HG02678 (cell line): Measurements from ENCODE around the gene TRABD2B.

Source experiments
- ATAC-seq: cut with Tn5 transposase; IDR thresholded peaks from one replicate; pipeline ENCODE4 v1.9.1; 2021; ENCODE audit warnings: mild to moderate bottlenecking, moderate library complexity; ENCODE audit not compliant: unreplicated experiment

Gene TRABD2B

GRCh38 chr1:47993881-47994625 lies 3.1 kb downstream of the TRABD2B start:
- no peak for ATAC-seq

- no peak for ATAC-seq
Observed at GRCh38 chr1:47993416-47993740, 3.8 kb downstream of the TRABD2B start.

GRCh38 chr1:47992720-47993415 lies 4.3 kb downstream of the TRABD2B start:
- ATAC-seq, result no peak

GRCh38 chr1:47991673-47992072 lies 5.5 kb downstream of the TRABD2B start:
- no peak for ATAC-seq

GRCh38 chr1:47991187-47991586 lies 6.0 kb downstream of the TRABD2B start:
- no peak for ATAC-seq

GRCh38 chr1:47990286-47990685 lies 6.9 kb downstream of the TRABD2B start:
- no peak for ATAC-seq

GRCh38 chr1:47987601-47988000 lies 9.6 kb downstream of the TRABD2B start:
- ATAC-seq, result no peak

GRCh38 chr1:47986761-47987200 lies 10.4 kb downstream of the TRABD2B start:
- ATAC-seq, result no peak

- ATAC-seq, result no peak
Observed at GRCh38 chr1:47985018-47985417, 12.2 kb downstream of the TRABD2B start.

- ATAC-seq, result no peak
Observed at GRCh38 chr1:47984175-47984789, 12.9 kb downstream of the TRABD2B start.

- no peak for ATAC-seq
Observed at GRCh38 chr1:47983691-47984090, 13.5 kb downstream of the TRABD2B start.

- ATAC-seq, result no peak
Observed at GRCh38 chr1:47981667-47982350, 15.4 kb downstream of the TRABD2B start.

- no peak for ATAC-seq
Observed at GRCh38 chr1:47980501-47980900, 16.7 kb downstream of the TRABD2B start.

- no peak for ATAC-seq
Observed at GRCh38 chr1:47979724-47980123, 17.5 kb downstream of the TRABD2B start.

GRCh38 chr1:47978486-47978885 lies 18.7 kb downstream of the TRABD2B start:
- ATAC-seq, result no peak

GRCh38 chr1:47976728-47977127 lies 20.5 kb downstream of the TRABD2B start:
- no peak for ATAC-seq

GRCh38 chr1:47976267-47976666 lies 20.9 kb downstream of the TRABD2B start:
- no peak for ATAC-seq

GRCh38 chr1:47975302-47975921 lies 21.8 kb downstream of the TRABD2B start:
- ATAC-seq, result no peak

GRCh38 chr1:47972864-47973432 lies 24.2 kb downstream of the TRABD2B start:
- no peak for ATAC-seq

- no peak for ATAC-seq
Observed at GRCh38 chr1:47971385-47972160, 25.6 kb downstream of the TRABD2B start.
